PC-9 (cell line): ENCODE results near the gene CLN6.

Experiments used
- CTCF ChIP-seq: fragments of 200-600 bp; sonication (generic); conservative IDR thresholded peaks from 2 replicates; pipeline ENCODE4 v1.6.1; 2017; ENCODE audit warnings: mixed run types, antibody characterized with exemption, mild to moderate bottlenecking, moderate library complexity
- EZH2 ChIP-seq: fragments of 200-600 bp; sonication (generic); IDR thresholded peaks from 2 replicates; pipeline ENCODE4 v1.8.0; 2017; ENCODE audit warnings: antibody characterized with exemption, low read depth

GRCh38 chr15:68252925-68253534, 23.5 kb upstream of the CLN6 start:
- peak; percentile 81 for TF ChIP-seq CTCF
- TF ChIP-seq EZH2: no peak
